ENCODE results near the gene SDHA.
"Not testable (repeated sequence)": the region's sequence is repeated elsewhere in the genome, so short reads cannot be mapped to it uniquely, and the experiment has no call there.

SDHA gene

GRCh38 chr5:264338-264737, 46.2 kb downstream of the SDHA start:
- no peak for DNase-seq

DNA sequence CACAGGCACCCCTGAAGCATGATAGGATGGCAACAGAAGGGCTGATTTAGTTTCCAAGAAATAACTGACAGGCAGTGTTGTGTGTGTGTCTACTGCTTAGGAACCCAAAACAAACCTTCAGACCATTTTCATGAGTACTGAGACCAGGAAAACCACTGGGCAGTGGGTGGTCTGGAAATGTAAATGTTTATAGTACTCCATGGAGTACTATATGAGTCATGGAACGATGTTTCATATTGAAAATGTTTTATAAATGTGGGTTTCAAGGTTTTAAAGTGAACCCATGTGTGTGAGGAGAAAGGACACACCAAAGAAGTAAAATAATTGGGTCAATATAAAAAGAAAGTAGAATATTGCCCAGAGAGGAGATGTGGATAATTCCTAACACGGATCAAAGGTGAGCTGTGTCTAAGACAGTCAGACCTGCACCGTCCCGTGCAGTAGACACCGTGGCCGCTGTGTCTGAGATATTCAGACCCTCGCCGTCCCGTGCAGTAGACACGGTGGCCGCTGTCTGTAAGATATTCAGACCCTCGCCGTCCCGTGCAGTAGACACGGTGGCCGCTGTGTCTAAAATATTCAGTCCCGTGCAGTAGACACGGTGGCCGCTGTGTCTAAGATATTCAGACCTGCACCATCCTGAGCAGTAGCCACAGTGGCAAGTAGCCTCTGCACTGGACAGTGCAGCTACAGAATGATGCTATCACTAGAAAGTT, 48.3 kb downstream of the SDHA start:
- DNase-seq = not testable (repeated sequence)

DNA sequence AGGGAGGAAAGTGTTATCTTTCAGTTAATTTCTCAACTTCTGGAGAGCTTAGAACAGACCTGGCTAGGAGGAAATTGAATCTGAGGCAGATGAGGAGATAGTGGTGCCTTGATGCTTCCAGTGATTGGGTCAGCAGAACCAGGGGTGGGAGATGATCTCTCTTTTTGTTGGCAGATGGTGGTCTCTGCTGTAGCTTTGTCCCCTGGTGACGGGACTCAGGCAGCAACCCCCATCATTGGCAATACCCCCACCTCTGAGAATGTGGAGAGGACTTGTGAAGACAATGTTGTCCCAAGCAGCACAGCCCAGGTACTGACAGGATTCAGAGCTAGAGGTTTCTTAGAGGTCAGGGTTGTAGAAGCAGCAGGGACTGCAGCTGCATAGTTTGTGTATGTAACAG, 49.6 kb downstream of the SDHA start:
- no peak for DNase-seq

- peak; percentile 54 for DNase-seq
Observed at GRCh38 chr5:270340-270739, 52.2 kb downstream of the SDHA start.

- not testable (repeated sequence) for DNase-seq
Observed at GRCh38 chr5:271828-272167, 53.7 kb downstream of the SDHA start.

DNA sequence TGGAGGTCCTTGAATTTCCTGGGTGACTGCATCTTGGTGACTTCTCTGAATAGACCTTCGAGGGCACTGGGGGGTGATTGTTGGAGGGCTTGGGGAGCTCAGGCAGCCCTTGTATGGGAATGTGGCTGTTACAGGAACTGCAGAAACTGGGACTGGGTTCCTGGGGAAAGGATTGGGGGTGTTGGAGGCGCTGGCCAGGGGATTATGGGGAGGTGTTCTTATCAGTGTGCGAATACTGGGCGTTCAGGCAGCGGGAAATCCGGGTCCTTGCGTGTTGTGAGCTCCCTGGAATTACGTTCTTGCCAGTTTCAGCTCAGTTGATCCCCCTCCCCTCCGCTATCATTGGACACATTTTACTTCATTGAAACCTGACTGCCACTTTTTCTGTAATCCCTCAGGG, 55.0 kb downstream of the SDHA start:
- peak; percentile 22 for DNase-seq

- DNase-seq = peak; percentile 13
Observed at GRCh38 chr5:273491-273890, 55.4 kb downstream of the SDHA start.

GRCh38 chr5:274346-274745, 56.2 kb downstream of the SDHA start:
- peak; percentile 1 for DNase-seq

DNA sequence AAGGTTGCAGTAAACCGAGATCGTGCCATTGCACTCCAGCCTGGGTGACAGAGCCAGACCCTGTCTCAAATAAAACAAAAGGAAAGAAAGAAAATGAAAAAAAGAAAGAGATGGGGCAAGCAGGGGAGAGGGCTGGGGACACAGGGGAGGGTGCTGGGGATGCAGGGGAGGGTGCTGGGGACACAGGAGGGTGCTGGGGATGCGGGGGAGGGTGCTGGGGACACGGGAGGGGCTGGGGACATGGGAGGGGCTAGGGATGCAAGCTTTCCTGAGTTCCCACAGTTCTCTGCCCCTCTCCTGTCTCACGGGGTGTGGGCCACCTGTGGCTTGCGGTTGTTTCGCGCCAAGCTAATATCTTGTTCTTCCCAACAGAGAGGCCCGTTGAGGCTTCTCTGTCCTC, 60.5 kb downstream of the SDHA start:
- no peak for DNase-seq

GRCh38 chr5:279051-279665, 61.0 kb downstream of the SDHA start:
- not testable (repeated sequence) for DNase-seq

DNA sequence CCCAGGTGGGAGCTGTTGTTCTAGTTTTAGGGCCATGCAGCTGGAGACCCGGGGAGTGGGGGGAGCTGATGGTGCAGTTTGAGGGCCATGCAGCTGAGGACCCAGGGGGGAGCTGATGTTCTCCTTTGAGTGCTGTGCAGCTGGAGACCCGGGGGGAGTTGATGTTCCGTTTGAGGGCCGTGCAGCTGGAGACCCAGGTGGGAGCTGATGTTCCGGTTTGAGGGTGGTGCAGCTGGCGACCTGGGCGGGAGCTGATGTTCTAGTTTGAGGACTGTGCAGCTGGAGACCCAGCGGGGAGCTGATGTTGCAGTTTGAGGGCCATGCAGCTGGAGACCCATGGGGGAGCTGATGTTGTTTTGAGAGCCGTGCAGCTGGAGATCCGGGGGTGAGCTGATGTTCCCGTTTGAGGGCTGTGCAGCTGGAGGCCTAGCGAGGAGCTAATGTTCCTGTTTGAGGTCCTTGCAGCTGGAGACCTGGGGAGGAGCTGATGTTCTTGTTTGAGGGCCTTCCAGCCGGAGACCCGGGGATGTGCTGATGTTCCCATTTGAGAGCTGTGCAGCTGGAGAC, 68.0 kb downstream of the SDHA start:
- no peak for DNase-seq

DNA sequence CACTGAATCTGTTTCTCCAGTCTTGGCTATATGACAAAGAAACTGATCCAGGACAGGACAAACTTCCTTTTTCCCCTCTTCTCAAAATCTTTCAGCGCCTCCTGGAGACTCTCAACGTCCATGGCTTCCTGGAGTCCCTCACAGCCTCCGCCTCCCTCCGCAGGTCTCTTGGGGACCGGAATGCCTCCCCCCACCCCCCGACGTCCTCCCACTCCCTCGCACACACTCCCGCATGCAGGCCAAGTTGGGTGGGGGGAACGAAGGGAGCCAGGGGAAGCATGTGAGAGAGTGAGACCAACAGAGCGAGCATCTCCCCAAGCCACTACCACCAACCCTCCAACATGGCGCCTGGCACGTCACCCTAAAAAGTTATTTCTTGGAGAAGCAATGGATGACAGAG, 72.1 kb downstream of the SDHA start:
- not testable (repeated sequence) for DNase-seq

- DNase-seq = not testable (repeated sequence)
Observed at GRCh38 chr5:291345-291744, 73.2 kb downstream of the SDHA start.

DNA sequence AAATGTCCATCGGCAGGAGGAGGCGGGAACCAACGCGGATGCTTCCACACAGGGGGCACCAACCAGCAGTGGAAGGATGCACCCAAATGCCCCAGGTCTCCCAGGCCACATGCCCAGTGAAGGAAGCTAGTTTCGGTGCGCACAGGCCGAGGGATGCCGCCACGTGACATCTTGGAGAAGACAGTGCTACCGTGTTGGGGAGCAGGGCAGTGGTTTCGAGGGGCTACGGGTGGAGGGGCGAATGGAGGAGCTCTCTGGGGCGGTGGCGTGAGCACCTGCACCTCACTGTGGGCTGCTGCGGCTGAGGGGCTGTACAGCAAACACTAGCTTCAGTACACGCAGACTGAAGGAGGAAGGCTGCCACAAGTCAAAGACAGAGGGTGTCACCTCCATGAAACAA, 76.7 kb downstream of the SDHA start:
- not testable (repeated sequence) for DNase-seq

DNA sequence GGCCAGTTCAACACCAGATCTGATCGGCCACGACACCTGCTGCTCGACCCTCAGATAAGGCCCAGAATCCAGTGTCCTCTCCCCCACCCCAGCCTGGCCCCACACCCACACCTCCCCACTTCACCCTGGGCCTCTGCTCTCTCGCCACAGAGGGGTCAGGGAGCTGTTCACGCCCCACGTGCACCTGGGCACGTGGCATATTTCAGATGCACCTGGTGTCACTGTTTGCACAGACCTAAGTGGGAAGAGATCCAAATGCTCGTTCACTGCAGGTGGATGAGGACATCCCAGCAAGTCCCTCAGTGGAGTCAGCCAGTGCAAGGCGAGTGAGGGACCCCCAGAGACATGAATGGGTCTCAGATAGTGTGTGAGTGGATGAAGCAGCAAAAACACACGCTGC, 78.1 kb downstream of the SDHA start:
- DNase-seq = not testable (repeated sequence)

DNA sequence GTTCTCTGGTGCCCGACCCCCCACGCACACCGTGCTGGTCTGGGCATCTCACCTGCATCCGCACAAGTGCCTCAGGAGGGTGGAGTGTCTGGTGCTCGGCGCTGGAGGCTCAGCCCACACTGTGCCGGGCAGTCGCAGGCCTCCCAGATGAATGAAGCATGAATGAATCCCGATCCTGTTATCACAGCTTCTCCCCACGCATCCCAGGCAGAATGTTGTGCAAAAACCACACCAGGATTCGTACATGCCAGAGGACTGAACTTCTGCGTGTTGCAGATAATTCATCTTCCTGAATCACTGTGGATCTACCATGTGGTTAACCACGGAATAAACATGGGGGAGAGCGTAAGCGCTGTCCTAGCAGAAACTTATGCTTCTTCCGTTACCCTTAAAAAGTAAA, 78.8 kb downstream of the SDHA start:
- not testable (repeated sequence) for DNase-seq

GRCh38 chr5:297448-297847, 79.3 kb downstream of the SDHA start:
- not testable (repeated sequence) for DNase-seq

GRCh38 chr5:297991-298736, 80.0 kb downstream of the SDHA start:
- not testable (repeated sequence) for DNase-seq

DNA sequence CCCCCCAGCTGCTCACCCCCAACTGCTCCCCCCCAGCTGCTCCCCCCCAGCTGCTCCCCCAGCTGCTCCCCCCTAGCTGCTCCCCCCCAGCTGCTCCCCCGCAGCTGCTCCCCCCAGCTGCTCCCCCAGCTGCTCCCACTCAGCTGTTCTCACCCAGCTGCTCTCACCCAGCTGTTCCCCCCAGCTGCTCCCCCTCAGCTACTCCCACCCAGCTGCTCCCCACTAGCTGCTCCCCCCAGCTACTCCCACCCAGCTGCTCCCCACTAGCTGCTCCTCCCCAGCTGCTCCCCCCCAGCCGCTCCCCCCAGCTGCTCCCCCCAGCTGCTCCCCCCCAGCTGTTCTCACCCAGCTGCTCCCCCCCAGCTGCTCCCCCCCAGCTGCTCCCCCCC, 80.6 kb downstream of the SDHA start:
- no peak for DNase-seq

GRCh38 chr5:299921-300320, 81.8 kb downstream of the SDHA start:
- DNase-seq = not testable (repeated sequence)

DNA sequence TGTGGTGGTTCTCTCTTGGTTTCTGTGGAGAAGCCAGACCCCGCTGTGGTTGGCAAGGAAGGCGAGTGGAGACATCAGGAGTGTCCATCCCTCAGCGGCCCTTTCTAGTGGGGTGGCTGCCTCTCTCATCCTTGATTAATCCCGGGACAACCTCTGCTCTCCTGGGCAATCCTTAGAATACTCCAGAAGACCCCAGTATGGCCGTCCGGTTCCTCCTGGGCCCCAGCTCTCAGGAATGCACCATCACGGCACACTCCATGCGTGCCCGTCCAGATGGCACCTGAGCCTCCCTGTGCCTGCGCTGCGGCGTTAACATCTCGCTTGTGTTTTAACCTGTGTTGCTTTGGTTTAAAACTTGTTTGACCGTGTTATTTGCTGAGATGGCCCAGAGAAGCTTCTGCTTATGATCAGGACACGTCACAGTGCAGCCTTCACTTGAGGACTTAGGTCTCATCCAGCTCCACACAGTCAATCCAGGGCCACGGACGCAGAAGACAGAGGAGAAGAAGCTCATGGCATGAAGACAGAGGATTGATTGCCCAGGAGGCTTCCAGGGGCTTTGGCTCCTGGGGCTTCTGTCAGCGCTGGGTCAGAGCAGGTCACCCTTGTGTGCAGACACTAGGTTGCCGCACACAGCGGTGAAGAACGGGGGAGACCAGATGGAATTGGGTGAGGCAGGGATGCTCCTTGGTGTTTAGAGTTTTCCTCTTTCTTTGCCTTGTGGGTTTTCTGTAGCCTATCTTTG, 82.7 kb downstream of the SDHA start:
- peak; percentile 32 for DNase-seq

GRCh38 chr5:302416-302815, 84.3 kb downstream of the SDHA start:
- DNase-seq = not testable (repeated sequence)

GRCh38 chr5:302966-303365, 84.8 kb downstream of the SDHA start:
- peak; percentile 8 for DNase-seq

All from islet precursor cell (in vitro differentiated cells).